Fibroblast of lung (primary cell): ENCODE measurements around the gene MRPL49. TPM values are rescaled to one million over a fixed set of nuclear protein-coding genes. Genes with fewer than 3 reads are reported as not detected.

Experiments used
- DNase-seq, 2 donors: peaks; one replicate each; pipeline versions ENCODE4 v3.0.0 to v3.0.0-alpha.2; 2010; ENCODE audit warnings: low read depth in 2 of 2
- H2AFZ ChIP-seq: 2 replicates; pipeline ENCODE4 v1.5.1; 2012; ENCODE audit warnings: low read length, control low read depth, inconsistent platforms
- H3K27ac ChIP-seq: 2 replicates; pipeline ENCODE4 v1.5.1; 2011; ENCODE audit warnings: low read length, control low read depth; ENCODE audit not compliant: insufficient read depth
- H3K27me3 ChIP-seq: 2 replicates; pipeline ENCODE4 v1.5.1; 2011; ENCODE audit warnings: mild to moderate bottlenecking, low read length; ENCODE audit not compliant: control insufficient read depth, insufficient read depth
- H3K36me3 ChIP-seq: 2 replicates; pipeline ENCODE4 v1.5.1; 2011; ENCODE audit warnings: low read length; ENCODE audit not compliant: control insufficient read depth, insufficient read depth
- H3K4me1 ChIP-seq: 2 replicates; pipeline ENCODE4 v1.5.1; 2011; ENCODE audit warnings: low read length; ENCODE audit not compliant: control insufficient read depth, insufficient read depth; ENCODE audit errors: extremely low read depth
- H3K4me2 ChIP-seq: 2 replicates; pipeline ENCODE4 v1.5.1; 2011; ENCODE audit warnings: low read length, control low read depth; ENCODE audit not compliant: insufficient read depth; ENCODE audit errors: extremely low read depth
- H3K4me3 ChIP-seq, 4 experiments: fragments of 200-600 bp in 1 of 4; sonication (generic) in 1 of 4; replicated peaks in 1 of 4; 2 replicates each; pipeline ENCODE4 v1.5.1; 2011 to 2016; ENCODE audit warnings: low read length in 4 of 4, low read depth in 3 of 4, mild to moderate bottlenecking in 3 of 4, control low read depth in 2 of 4, inconsistent platforms in 1 of 4, mixed read lengths in 1 of 4; ENCODE audit not compliant: insufficient read depth in 1 of 4; ENCODE audit errors: control extremely low read depth in 1 of 4
- H3K79me2 ChIP-seq: 2 replicates; pipeline ENCODE4 v1.5.1; 2012; ENCODE audit warnings: mild to moderate bottlenecking, low read length, inconsistent platforms; ENCODE audit not compliant: control insufficient read depth, insufficient read depth
- H3K9ac ChIP-seq: 2 replicates; pipeline ENCODE4 v1.5.1; 2011; ENCODE audit warnings: mild to moderate bottlenecking, low read length, control low read depth; ENCODE audit not compliant: insufficient read depth
- H3K9me3 ChIP-seq: 2 replicates; pipeline ENCODE4 v1.5.1; 2012; ENCODE audit warnings: low read depth, low read length; ENCODE audit not compliant: control insufficient read depth, insufficient read depth
- H4K20me1 ChIP-seq: 2 replicates; pipeline ENCODE4 v1.5.1; 2011; ENCODE audit warnings: low read length; ENCODE audit not compliant: control insufficient read depth, insufficient read depth; ENCODE audit errors: extremely low read depth
- EZH2 ChIP-seq: IDR thresholded peaks from 2 replicates; pipeline ENCODE4 v1.5.1; 2012; ENCODE audit warnings: low read length, control low read depth, mild to moderate bottlenecking; ENCODE audit errors: missing control alignments
- polyA plus RNA-seq, 2 donors: library from polyadenylated mRNA; depleted of rRNA in 1 of 2; stranded (reverse) in 1 of 2; unstranded in 1 of 2; fragments of >200 nt; gene quantifications; 2 replicates each; pipeline ENCODE4 v1.2.1, GENCODE V29; 2011 to 2012; ENCODE audit warnings: missing spikeins in 1 of 2
- total RNA-seq: library from RNA; depleted of rRNA; stranded (reverse); fragments of >200 nt; gene quantifications from 2 replicates; pipeline ENCODE4 v1.2.1, GENCODE V29; 2014
- TF ChIP-seq, protein P1 (sequence below), 2 donors: IDR thresholded peaks in 1 of 2; conservative IDR thresholded peaks in 1 of 2; 1 replicate in 1 of 2; 2 replicates in 1 of 2; pipeline ENCODE4 v1.5.1; 2011 to 2012; ENCODE audit warnings: low read length in 2 of 2, control low read depth in 1 of 2, inconsistent platforms in 1 of 2, low read depth in 1 of 2, mild to moderate bottlenecking in 1 of 2

Gene MRPL49
- total and polyA plus RNA-seq, 2 donors (not counting 1 experiment from before 2014, with no cell fraction given), result 55.5 to 70.8 TPM

DNA sequence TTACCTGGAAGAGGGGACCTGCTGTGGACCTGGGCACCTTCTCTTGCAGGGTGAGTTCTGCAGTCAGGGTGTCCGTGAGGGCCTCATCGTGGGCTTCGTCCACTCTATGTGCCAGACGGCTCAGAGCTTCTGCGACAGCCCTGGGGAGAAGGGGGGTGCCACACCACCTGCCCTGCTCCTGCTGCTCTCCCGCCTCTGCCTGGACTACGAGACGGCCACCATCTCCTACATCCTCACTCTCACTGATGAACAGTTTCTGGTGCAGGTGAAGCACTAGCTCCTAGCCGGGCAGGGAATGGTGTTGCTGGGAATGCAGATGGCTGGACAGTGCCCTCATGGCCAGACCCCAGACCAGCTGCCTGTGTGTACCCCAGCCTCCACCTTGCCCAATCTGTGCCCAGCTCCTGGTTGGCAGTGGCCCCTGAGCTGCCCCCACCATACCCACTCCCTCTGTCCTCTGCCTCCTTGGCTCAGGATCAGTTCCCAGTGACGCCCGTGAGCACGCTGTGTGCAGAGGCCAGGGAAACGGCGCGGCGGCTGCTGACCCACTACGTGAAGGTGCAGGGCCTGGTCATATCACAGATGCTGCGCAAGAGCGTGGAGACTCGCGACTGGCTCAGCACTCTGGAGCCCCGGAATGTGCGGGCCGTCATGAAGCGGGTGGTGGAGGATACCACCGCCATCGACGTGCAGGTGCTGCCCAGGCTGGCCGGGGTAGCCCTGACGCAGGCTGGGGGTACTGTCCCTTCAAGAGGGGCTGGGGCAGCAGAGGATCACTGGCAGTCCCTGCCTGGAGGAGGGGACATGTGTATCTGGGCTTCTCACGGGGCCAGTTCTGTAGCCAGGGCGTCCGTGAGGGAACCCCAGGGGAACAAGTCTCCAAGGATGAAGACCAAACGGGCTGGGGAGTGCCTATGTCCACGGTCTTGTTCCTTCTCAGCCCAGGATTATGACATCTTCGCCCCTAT is 12.6 kb upstream of the MRPL49 start:
- no peak overlapping the region for H2AFZ ChIP-seq
- peaks cover 7% of the 10 kb centered on the region for H3K36me3 ChIP-seq
- TF ChIP-seq, protein P1, sequence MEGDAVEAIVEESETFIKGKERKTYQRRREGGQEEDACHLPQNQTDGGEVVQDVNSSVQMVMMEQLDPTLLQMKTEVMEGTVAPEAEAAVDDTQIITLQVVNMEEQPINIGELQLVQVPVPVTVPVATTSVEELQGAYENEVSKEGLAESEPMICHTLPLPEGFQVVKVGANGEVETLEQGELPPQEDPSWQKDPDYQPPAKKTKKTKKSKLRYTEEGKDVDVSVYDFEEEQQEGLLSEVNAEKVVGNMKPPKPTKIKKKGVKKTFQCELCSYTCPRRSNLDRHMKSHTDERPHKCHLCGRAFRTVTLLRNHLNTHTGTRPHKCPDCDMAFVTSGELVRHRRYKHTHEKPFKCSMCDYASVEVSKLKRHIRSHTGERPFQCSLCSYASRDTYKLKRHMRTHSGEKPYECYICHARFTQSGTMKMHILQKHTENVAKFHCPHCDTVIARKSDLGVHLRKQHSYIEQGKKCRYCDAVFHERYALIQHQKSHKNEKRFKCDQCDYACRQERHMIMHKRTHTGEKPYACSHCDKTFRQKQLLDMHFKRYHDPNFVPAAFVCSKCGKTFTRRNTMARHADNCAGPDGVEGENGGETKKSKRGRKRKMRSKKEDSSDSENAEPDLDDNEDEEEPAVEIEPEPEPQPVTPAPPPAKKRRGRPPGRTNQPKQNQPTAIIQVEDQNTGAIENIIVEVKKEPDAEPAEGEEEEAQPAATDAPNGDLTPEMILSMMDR (conservative IDR thresholded peaks at IDR 0.05 in 1 of 2, IDR thresholded peaks at IDR 0.05 in 1 of 2; ENCODE audit: low read depth in 1 of 2, low read length in 2 of 2), result no peak
- no peak for TF ChIP-seq EZH2
- H3K4me1 ChIP-seq, result peaks cover 16% of the 10 kb centered on the region
- H3K4me2 ChIP-seq, result no peak overlapping the region
- no peaks in the 10 kb centered on the region for H3K9me3 ChIP-seq
- DNase-seq, result no peak
- no peak overlapping the region for H3K4me3 ChIP-seq
- H3K79me2 ChIP-seq, result no peaks in the 10 kb centered on the region
- H3K9ac ChIP-seq, result peak overlapping the region; percentile 2
- no peak overlapping the region for H3K27ac ChIP-seq
- no peaks in the 10 kb centered on the region for H4K20me1 ChIP-seq
- no peaks in the 10 kb centered on the region for H3K27me3 ChIP-seq

- Histone ChIP-seq H3K27me3 (no peaks in the 10 kb centered on the region), H3K27ac (no peak overlapping the region), H2AFZ (no peak overlapping the region), H3K79me2 (no peaks in the 10 kb centered on the region), H3K9me3 (no peaks in the 10 kb centered on the region), H3K36me3 (peaks cover 7% of the 10 kb centered on the region), H3K4me2 (no peak overlapping the region), H3K4me1 (peaks cover 16% of the 10 kb centered on the region), H3K9ac (no peak overlapping the region), H3K4me3 (peak overlapping the region in 1 of 4 experiments; percentile 22), H4K20me1 (no peaks in the 10 kb centered on the region)
- TF ChIP-seq, protein P1 (conservative IDR thresholded peaks at IDR 0.05 in 1 of 2, IDR thresholded peaks at IDR 0.05 in 1 of 2; ENCODE audit: low read depth in 1 of 2, low read length in 2 of 2), result peak; percentile 96 to 98
- TF ChIP-seq EZH2, result no peak
- peak; percentile 59 to 80 for DNase-seq
Measured at GRCh38 chr11:65110354-65110861, 11.7 kb upstream of the MRPL49 start.

DNA sequence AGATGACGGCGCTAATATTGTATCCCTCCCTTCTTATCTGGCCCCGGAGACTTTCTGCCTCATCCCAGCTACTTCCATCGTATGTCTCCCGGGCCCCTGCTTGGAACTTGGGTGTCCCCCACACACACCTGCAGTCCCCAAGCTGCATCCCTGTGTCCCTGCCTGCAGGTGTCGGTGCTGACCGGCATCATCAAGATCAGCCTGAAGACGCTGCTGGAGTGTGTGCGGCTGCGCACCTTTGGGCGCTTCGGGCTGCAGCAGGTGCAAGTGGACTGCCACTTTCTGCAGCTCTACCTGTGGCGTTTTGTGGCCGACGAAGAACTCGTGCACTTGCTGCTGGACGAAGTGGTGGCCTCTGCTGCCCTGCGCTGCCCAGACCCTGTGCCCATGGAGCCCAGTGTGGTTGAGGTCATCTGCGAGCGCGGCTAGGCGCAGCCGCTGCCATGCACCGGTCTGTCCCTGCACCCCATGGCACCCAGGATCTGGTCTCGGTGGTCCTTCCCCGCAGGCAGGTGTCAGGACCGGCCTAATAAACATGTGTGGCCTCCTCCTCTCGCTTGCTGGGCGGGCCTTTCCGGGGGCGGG is 10.9 kb upstream of the MRPL49 start:
- Histone ChIP-seq H3K4me1 (peaks cover 17% of the 10 kb centered on the region), H4K20me1 (no peaks in the 10 kb centered on the region), H2AFZ (no peak overlapping the region), H3K4me2 (no peak overlapping the region), H3K79me2 (peaks cover 8% of the 10 kb centered on the region), H3K4me3 (no peak overlapping the region), H3K27ac (no peak overlapping the region), H3K36me3 (peaks cover 13% of the 10 kb centered on the region), H3K9me3 (no peaks in the 10 kb centered on the region), H3K27me3 (no peaks in the 10 kb centered on the region), H3K9ac (no peak overlapping the region)
- TF ChIP-seq, protein P1 (conservative IDR thresholded peaks at IDR 0.05 in 1 of 2, IDR thresholded peaks at IDR 0.05 in 1 of 2; ENCODE audit: low read depth in 1 of 2, low read length in 2 of 2), result no peak
- no peak for TF ChIP-seq EZH2
- DNase-seq, result no peak
